Measurements from ENCODE around the gene SFT2D3. TPM values are rescaled to one million over a fixed set of nuclear protein-coding genes. Genes with fewer than 3 reads are reported as not detected.

SFT2D3 gene
- total and polyA plus RNA-seq, 2 of the 13 experiments (the other 11 are each of a cell fraction or from before 2014, with no cell fraction given): 8.3 to 9.4 TPM

DNA sequence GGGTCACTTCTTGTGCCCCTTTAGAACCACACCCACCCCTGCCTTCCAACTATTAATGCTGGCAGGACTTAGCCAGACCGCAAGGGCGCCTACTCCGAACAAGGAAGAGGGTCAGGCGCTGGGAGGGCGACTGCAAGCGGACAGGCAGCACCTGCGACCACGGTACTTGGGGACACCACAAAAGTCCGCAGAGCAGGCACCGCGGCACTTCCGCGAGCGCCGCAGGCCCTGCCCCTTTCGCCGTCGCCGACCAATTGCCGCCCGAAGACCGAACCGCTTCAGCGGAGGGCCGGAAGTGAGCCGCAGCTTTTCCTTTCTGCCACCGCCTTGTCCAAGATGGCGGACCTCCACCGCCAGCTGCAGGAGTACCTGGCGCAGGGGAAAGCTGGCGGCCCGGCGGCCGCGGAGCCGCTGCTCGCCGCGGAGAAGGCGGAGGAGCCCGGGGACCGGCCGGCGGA, at the start of gene SFT2D3 (continued):
- peak; percentile 80 for TF ChIP-seq SRSF1 (optimal IDR thresholded peaks at IDR 0.05; ENCODE audit: low read depth, low read length)
- peak; percentile 80; the same call in 1 of the 2 replicates for TF ChIP-seq ZNF331 (CRISPR knock-in tag; IDR thresholded peaks at IDR 0.05)
- TF ChIP-seq ZNF205 (CRISPR knock-in tag; IDR thresholded peaks at IDR 0.05): peak; percentile 83
- TF ChIP-seq NFATC3 (CRISPR knock-in tag; IDR thresholded peaks at IDR 0.05): no peak
- TF ChIP-seq ZFP62 (CRISPR knock-in tag; IDR thresholded peaks at IDR 0.05): no peak
- TF ChIP-seq ARNT (IDR thresholded peaks at IDR 0.05): no peak
- TF ChIP-seq ZNF749 (CRISPR knock-in tag; IDR thresholded peaks at IDR 0.05; ENCODE audit: borderline replicate concordance): no peak
- peak; percentile 51; the same call in 1 of the 2 replicates for TF ChIP-seq TFAP4 (IDR thresholded peaks at IDR 0.05; ENCODE audit: borderline replicate concordance, low read depth)
- peak; percentile 63 for TF ChIP-seq HIVEP1 (CRISPR knock-in tag; IDR thresholded peaks at IDR 0.05)
- peak; percentile 93 for TF ChIP-seq RBM39 (IDR thresholded peaks at IDR 0.05; ENCODE audit: low read depth, low read length, poor library complexity, severe bottlenecking)
- peak; percentile 82; the same call in 1 of the 2 replicates for TF ChIP-seq ZNF160 (CRISPR knock-in tag; IDR thresholded peaks at IDR 0.05)
- TF ChIP-seq YY1 (IDR thresholded peaks at IDR 0.05; ENCODE audit: insufficient read depth, insufficient replicate concordance, low read depth, low read length): peak; percentile 99
- peak; percentile 84 for TF ChIP-seq ZNF543 (CRISPR knock-in tag; IDR thresholded peaks at IDR 0.05)
- TF ChIP-seq ZFP41 (CRISPR knock-in tag; IDR thresholded peaks at IDR 0.05; ENCODE audit: borderline replicate concordance): peak; percentile 76; the same call in 1 of the 2 replicates
- 0 out of 2 replicates have a peak, but pooled peaks have one; percentile 43 for TF ChIP-seq ISX (CRISPR knock-in tag; conservative IDR thresholded peaks at IDR 0.05)
- peak; percentile 35; the same call in 1 of the 2 replicates for TF ChIP-seq HNF4A (CRISPR knock-in tag; IDR thresholded peaks at IDR 0.05)
- peak; percentile 62; the same call in 1 of the 2 replicates for TF ChIP-seq TGIF2 (CRISPR knock-in tag; IDR thresholded peaks at IDR 0.05)
- TF ChIP-seq ATF1 (CRISPR knock-in tag; IDR thresholded peaks at IDR 0.05): no peak
- no peak for TF ChIP-seq ZBTB40 (IDR thresholded peaks at IDR 0.05)
- peak; percentile 10; the same call in 1 of the 2 replicates for TF ChIP-seq ZBTB40 (CRISPR knock-in tag; IDR thresholded peaks at IDR 0.05)
- peak; percentile 85 for TF ChIP-seq TSC22D2 (CRISPR knock-in tag; IDR thresholded peaks at IDR 0.05; ENCODE audit: borderline replicate concordance)
- peak; percentile 85; the same call in 1 of the 2 replicates for TF ChIP-seq ZNF761 (CRISPR knock-in tag; conservative IDR thresholded peaks at IDR 0.05)
- no peak for TF ChIP-seq FOXK2 (IDR thresholded peaks at IDR 0.05)
- TF ChIP-seq MZF1 (CRISPR knock-in tag; IDR thresholded peaks at IDR 0.05; ENCODE audit: borderline replicate concordance): no peak

Measured in HepG2 (cell line).